ENCODE data around the gene C4orf50.

GRCh38 chr4:5930456-5930855, 87.8 kb downstream of the C4orf50 start:
- TF ChIP-seq, protein P1, sequence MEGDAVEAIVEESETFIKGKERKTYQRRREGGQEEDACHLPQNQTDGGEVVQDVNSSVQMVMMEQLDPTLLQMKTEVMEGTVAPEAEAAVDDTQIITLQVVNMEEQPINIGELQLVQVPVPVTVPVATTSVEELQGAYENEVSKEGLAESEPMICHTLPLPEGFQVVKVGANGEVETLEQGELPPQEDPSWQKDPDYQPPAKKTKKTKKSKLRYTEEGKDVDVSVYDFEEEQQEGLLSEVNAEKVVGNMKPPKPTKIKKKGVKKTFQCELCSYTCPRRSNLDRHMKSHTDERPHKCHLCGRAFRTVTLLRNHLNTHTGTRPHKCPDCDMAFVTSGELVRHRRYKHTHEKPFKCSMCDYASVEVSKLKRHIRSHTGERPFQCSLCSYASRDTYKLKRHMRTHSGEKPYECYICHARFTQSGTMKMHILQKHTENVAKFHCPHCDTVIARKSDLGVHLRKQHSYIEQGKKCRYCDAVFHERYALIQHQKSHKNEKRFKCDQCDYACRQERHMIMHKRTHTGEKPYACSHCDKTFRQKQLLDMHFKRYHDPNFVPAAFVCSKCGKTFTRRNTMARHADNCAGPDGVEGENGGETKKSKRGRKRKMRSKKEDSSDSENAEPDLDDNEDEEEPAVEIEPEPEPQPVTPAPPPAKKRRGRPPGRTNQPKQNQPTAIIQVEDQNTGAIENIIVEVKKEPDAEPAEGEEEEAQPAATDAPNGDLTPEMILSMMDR (conservative IDR thresholded peaks at IDR 0.05; ENCODE audit: low read depth in 2 of 2): no peak
- TF ChIP-seq EZH2 (IDR thresholded peaks at IDR 0.05; ENCODE audit: low read depth, unreplicated experiment): no peak
- TF ChIP-seq POLR2AphosphoS5 (IDR thresholded peaks at IDR 0.05; ENCODE audit: low read depth): no peak
- TF ChIP-seq ETS1 (IDR thresholded peaks at IDR 0.05): no peak
- TF ChIP-seq EZH2phosphoT487 (IDR thresholded peaks at IDR 0.05; ENCODE audit: unreplicated experiment): no peak
- TF ChIP-seq ZNF114 (CRISPR knock-in tag; IDR thresholded peaks at IDR 0.05): no peak
- TF ChIP-seq STAT1 (IDR thresholded peaks at IDR 0.05; ENCODE audit: unreplicated experiment): no peak
- no peak for TF ChIP-seq JUNB (IDR thresholded peaks at IDR 0.05; ENCODE audit: unreplicated experiment)
- TF ChIP-seq REST (IDR thresholded peaks at IDR 0.05; ENCODE audit: unreplicated experiment): no peak
- TF ChIP-seq CREB1 (CRISPR knock-in tag; IDR thresholded peaks at IDR 0.05; ENCODE audit: low read depth): no peak
- no peak for TF ChIP-seq ZNF331 (CRISPR knock-in tag; IDR thresholded peaks at IDR 0.05; ENCODE audit: low read depth)

Data from GM23338 (cell line).